Umbilical cord (tissue), 2 donors: ENCODE measurements around the gene ETDC. TPM values are rescaled to one million over a fixed set of nuclear protein-coding genes. Genes with fewer than 3 reads are reported as not detected.
"Not testable (repeated sequence)": the region's sequence is repeated elsewhere in the genome, so short reads cannot be mapped to it uniquely, and the experiment has no call there.

Source experiments
- DNase-seq: peaks from one replicate; pipeline ENCODE4 v3.0.0-alpha.2; 2015; ENCODE audit warnings: low spot score
- total RNA-seq: library from RNA; depleted of rRNA; stranded (reverse); fragments of >200 nt; gene quantifications from one replicate; pipeline ENCODE4 v1.2.3, GENCODE V29; 2014; ENCODE audit warnings: low replicate concordance; ENCODE audit not compliant: insufficient read depth

The ETDC gene
- total RNA-seq, result not detected

DNA sequence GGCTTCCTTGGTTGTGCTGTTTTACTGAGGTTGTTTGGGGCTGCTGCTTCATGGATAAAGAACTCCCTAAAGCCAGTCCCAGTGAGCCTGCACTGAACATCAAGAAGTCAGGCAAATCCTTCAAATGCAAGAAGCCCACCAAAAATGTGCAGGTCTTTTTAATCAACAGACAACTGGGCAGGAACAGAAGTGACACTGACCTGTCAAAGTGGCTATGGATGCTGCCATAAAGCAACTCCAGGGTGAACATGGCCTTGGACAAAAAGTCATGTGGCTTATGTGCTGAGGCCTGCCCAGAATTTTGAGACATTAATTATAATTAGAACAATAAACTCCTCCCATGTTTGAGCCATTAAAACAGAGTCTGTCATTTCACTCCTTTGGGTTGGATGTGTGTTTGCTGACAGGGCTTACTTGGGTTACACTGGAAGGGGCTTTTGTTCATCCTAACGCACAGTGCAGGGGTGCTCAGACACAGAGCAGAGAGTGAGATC is at the start of gene ETDC:
Gene ETDC (plus strand): TSS at position 51 of the 494 bp plus-strand sequence. CDS start 0 bp downstream, at position 51.
- no peak for DNase-seq

- not testable (repeated sequence) for DNase-seq
Measured at GRCh38 chrX:135260976-135261375, 48.3 kb upstream of the ETDC start.

DNA sequence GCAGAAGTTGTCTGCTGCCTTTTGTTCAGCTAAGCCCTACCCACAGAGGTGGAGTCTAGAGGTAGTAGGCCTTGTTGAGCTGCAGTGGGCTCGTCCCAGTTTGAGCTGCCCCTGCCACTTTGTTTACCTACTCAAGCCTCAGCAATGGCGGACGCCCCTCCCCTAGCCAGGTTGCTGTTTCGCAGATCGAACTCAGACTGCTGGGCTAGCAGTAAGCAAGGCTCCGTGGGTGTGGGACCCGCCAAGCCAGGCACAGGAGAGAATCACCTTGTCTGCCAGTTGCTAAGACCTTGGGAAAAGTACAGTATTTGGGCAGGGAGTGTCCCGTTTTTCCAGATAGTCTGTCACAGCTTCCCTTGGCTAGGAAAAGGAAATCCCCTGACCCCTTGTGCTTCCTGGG is 45.9 kb upstream of the ETDC start:
- DNase-seq, result not testable (repeated sequence)

- DNase-seq, result no peak
Measured at GRCh38 chrX:135264206-135264605, 45.1 kb upstream of the ETDC start.

DNA sequence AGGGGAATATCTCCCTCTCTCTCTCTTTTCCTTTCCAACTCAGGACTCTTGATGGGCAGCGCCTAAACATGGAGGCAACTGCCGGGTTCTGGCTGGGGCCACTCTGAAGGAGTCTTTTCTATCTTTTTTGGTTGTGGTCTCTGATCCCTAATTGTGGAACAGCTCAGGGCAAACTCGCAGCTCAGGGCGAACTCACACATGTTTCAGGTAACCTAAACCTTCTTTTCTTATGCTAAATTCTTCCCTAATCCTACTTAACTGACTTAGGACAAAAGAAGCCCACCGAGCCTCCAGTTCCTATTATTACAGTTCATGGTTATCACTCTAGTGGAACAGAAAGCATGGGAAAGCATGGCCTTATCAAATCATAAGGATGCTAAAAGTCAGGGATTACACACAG is 36.1 kb upstream of the ETDC start:
- DNase-seq, result no peak

DNA sequence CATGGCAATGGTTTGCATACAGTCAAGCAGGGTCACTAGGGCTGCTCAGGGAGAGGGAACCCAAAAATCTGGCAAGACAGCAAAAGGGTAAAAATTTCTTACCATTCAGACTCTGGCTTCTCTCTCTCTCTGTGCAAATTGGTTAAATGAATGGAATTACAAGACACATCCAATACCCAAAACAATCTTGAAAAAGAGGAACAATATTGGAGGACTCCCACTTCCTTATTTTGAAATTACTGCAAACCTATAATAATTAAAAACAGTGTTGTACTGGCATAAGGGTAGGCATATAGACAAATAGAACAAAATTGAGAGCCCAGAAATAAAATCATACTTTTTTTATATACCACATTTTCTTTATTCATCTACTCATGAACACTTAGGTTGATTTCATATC is 33.3 kb upstream of the ETDC start:
- DNase-seq, result no peak

DNA sequence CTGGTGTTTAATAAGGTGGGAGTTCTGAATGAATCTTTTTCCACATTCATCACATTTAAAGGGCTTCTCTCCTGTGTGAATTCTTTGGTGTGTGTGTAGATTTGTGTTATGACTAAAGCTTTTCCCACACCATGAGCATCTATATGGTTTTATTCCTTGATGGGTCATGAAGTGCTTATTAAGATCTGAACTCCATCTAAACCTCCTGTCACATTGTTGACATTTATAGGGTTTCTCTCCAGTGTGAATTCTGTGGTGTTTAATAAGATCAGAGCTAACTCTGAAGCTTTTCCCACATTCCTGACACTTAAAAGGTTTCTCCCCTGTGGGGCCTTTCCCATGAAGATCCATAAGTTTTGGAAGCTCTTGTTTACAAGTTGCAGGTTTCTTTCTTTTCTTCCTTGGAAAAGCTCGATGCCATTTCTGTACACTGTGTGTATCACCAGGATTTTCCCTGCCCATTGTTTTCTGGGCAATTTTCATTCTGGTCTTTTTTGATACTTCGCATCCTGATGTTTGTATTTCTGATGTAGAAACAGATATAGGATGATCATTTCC is 21.9 kb upstream of the ETDC start:
- no peak for DNase-seq

DNA sequence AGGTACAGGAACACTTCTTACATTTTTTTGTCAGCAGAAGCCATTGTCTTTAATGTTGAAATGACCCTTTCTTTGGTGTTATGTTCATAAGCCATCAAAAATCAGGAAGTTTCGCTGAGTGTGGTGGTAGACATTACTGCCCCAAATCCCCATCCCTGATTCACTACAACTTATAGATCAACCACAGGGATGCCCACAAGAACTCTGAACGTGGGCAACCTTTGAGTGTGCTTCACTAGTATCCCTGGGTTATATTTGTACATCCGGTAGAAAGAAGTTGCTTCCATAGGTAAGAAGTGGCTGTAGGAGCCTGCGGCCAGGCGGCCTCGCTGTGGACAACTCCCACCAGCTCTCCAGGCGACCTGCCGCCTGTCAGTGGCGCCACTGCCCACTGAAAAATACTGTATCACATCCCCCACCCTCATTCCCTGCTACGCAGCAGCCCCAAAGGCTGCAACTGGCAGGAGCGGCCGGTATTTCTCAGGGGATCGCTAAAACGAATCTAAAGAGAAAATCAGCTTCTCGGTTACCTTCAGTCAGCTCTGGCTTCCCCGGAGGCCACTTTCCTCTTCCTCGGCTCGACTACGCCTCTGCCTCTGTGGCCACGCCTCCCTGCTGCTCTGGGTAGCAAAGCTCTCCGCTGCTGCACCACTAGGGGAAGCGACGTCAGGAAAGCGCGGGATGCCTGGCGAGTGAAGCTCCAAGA is 13.9 kb upstream of the ETDC start:
- DNase-seq, result peak; percentile 63

- no peak for DNase-seq
Measured at GRCh38 chrX:135295944-135296305, 13.4 kb upstream of the ETDC start.

DNA sequence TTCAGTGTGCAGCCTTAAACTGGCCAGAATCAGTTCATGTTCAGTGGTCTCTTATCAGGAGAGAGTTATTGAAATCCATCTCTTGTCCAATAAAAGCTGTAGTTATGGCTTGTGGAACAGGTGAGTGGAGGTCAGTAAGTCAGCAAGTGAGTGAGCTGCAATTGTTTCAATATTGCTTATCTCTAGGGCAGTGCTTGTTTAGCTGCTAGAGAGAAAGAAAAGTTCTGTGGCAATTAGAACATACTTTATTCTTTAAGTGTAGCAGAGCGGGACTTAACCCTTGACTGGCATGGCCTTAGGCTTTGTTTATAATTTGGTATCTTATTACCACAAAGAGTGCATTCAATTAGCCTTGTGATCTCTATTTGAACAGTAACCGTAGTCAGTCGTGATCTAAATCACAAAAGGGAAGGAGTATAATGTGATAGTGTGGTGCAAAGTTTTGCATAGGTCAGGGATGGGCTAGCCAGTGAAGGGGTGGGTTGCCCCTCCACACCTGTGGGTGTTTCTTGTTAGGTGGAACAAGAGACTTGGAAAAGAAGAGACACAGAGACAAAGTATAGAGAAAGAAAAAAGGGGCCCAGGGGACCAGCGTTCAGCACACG is 6.9 kb upstream of the ETDC start:
- no peak for DNase-seq

DNA sequence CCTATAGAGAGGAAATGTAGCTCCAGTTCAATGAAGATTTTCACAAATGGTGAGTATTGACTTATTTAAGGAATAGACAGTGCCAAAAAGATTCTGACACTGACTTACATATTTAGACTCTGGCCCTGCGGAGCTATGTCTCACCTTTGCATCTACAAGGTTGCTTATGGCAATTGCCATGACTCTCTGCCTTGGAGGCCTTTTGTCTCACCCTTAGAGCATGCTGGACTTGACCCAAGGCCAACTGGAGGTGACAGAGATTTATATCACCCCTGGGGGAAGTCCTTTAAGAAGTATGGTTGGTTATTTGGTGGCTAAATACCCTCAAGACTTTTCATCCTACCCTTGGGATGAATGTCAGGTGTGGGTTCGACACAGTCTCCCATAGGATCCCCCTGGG is 4.5 kb upstream of the ETDC start:
- DNase-seq, result no peak

DNA sequence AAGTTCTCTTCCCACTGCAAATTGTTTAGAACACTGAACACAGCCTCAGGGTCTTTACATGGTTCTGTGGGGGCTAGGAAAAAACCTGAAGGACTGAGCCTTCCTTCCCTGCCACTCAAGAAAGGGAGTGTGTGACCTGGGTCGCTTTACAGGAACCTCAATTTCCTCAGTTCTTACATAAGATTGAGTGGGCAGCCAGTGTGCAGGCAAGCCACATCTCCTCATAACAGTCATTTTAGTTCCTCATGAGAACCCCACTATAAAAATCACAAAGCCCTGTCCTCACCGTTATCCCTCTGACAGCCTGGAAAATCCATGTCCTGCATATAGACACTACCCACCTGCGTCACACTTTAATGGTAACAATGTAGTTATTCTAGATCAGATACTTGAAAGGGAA is 2.1 kb upstream of the ETDC start:
- DNase-seq, result no peak

- DNase-seq, result no peak
Measured at GRCh38 chrX:135308345-135308855, 880 bp upstream of the ETDC start.

GRCh38 chrX:135315864-135316263 is 6.6 kb downstream of the ETDC start:
- no peak for DNase-seq

- DNase-seq, result no peak
Measured at GRCh38 chrX:135324463-135324862, 15.2 kb downstream of the ETDC start.

DNA sequence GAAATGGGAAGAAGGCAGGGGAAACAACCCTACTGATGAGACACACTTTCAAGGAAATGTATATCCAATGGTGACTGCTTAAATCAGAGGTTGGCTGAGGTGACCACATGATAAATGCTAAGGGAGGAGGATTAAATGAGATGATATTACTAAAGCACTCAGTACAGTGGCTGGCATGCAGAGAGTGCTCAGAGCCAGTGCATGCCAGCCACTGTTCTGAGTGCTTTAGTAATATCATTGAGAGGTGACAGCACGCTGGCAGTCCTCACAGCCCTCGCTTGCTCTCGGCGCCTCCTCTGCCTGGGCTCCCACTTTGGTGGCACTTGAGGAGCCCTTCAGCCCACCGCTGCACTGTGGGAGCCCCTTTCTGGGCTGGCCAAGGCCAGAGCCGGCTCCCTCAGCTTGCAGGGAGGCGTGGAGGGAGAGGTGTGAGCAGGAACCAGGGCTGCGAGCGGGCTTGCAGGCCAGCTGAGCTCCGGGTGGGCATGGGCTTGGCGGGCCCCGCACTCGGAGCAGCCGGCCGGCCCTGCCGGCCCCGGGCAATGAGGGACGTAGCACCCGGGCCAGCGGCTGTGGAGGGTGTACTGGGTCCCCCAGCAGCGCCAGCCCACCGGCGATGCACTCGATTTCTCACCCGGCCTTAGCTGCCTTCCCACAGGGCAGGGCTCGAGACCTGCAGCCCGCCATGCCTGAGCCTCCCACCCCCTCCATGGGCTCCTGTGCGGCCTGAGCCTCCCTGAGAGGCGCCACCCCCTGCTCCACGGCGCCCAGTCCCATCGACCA is 15.9 kb downstream of the ETDC start:
- DNase-seq, result not testable (repeated sequence)

- DNase-seq, result no peak
Measured at GRCh38 chrX:135327299-135327698, 18.0 kb downstream of the ETDC start.

GRCh38 chrX:135328421-135329005 is 19.2 kb downstream of the ETDC start:
- DNase-seq, result no peak

GRCh38 chrX:135330706-135331105 is 21.4 kb downstream of the ETDC start:
- no peak for DNase-seq

DNA sequence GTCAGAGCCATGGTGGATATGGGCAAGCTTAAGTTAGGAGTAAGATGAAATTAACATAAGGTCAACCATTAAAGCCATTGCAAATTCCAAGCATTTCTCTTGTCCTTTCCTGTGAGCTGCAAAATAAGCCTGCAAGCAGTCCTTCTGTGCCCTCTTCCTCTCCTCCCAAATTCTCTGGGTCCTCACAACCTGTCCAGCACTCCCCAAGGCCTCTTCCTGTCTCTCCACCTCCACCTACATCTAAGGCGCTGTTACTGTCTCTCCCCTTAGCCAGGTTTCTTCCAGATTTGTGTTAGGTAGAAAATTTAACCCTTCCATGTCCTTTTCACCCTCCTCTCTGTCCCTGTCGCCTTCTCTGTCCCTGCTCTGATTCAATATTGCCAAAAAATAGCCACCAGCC is 22.2 kb downstream of the ETDC start:
- no peak for DNase-seq

GRCh38 chrX:135340831-135341230 is 31.6 kb downstream of the ETDC start:
- DNase-seq, result no peak
